Liver (tissue), 2 donors: ENCODE measurements around the gene ATM.
"Not testable (repeated sequence)": the region's sequence is repeated elsewhere in the genome, so short reads cannot be mapped to it uniquely, and the experiment has no call there.

Experiments
- TF ChIP-seq, protein P1 (sequence below): fragments of 150-350 bp; IDR thresholded peaks from 2 replicates; pipeline ENCODE4 v1.5.1; 2017; ENCODE audit warnings: improper control_type of control experiment, low read depth, low read length; ENCODE audit not compliant: missing input control
- TF ChIP-seq, protein P2 (sequence below): IDR thresholded peaks from 2 replicates; pipeline ENCODE4 v1.6.1; 2016; ENCODE audit warnings: antibody characterized with exemption
- donor health status: healthy.

DNA sequence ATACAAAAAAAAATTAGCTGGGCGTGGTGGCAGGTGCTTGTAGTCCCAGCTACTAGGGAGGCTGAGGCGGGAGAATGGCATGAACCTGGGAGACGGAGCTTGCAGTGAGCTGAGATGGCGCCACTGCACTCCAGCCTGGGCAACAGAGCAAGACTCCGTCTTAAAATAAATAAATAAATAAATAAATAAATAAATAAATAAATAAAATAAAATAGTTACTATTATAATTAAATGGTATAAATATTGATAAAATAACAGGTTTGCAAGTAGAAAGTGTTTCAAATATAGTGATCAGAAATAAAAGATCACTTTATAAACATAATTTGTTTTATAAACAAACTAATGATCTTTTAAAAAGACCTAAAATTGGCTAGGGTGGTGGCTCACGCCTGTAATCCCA, 173.8 kb downstream of the ATM start:
- TF ChIP-seq, protein P1, sequence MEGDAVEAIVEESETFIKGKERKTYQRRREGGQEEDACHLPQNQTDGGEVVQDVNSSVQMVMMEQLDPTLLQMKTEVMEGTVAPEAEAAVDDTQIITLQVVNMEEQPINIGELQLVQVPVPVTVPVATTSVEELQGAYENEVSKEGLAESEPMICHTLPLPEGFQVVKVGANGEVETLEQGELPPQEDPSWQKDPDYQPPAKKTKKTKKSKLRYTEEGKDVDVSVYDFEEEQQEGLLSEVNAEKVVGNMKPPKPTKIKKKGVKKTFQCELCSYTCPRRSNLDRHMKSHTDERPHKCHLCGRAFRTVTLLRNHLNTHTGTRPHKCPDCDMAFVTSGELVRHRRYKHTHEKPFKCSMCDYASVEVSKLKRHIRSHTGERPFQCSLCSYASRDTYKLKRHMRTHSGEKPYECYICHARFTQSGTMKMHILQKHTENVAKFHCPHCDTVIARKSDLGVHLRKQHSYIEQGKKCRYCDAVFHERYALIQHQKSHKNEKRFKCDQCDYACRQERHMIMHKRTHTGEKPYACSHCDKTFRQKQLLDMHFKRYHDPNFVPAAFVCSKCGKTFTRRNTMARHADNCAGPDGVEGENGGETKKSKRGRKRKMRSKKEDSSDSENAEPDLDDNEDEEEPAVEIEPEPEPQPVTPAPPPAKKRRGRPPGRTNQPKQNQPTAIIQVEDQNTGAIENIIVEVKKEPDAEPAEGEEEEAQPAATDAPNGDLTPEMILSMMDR, result not testable (repeated sequence)
- TF ChIP-seq, protein P2, sequence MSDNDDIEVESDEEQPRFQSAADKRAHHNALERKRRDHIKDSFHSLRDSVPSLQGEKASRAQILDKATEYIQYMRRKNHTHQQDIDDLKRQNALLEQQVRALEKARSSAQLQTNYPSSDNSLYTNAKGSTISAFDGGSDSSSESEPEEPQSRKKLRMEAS, result not testable (repeated sequence)
